ENCODE data around the gene INS.

The INS gene

GRCh38 chr11:2164081-2164480 is 3.1 kb upstream of the INS start:
- H3K27ac ChIP-seq (ENCODE audit: insufficient read depth, low read depth, low read length, poor library complexity, severe bottlenecking): no peak overlapping the region
- no peaks in the 10 kb centered on the region for H3K36me3 ChIP-seq (ENCODE audit: control insufficient read depth, insufficient read depth, low read length)
- H3K9me3 ChIP-seq (ENCODE audit: control insufficient read depth, low read length): no peaks in the 10 kb centered on the region
- peaks cover 8% of the 10 kb centered on the region for H3K4me1 ChIP-seq (ENCODE audit: control insufficient read depth, insufficient read depth, low read length)
- H3K27me3 ChIP-seq (ENCODE audit: control insufficient read depth, insufficient read depth, low read length, poor library complexity, severe bottlenecking): peaks cover 5% of the 10 kb centered on the region
- 92% methylated on average over 22 of the region's 22 CpGs for WGBS, 2 experiments
- no peak overlapping the region for H3K4me3 ChIP-seq (ENCODE audit: insufficient read depth, low read depth, low read length)

- no peak overlapping the region for H3K4me3 ChIP-seq (ENCODE audit: insufficient read depth, low read depth, low read length)
- 71 to 72% methylated on average over 12 of the region's 12 CpGs for WGBS, 2 experiments
- no peaks in the 10 kb centered on the region for H3K9me3 ChIP-seq (ENCODE audit: control insufficient read depth, low read length)
- peaks cover 5% of the 10 kb centered on the region for H3K27me3 ChIP-seq (ENCODE audit: control insufficient read depth, insufficient read depth, low read length, poor library complexity, severe bottlenecking)
- peaks cover 3% of the 10 kb centered on the region for H3K4me1 ChIP-seq (ENCODE audit: control insufficient read depth, insufficient read depth, low read length)
- H3K27ac ChIP-seq (ENCODE audit: insufficient read depth, low read depth, low read length, poor library complexity, severe bottlenecking): no peak overlapping the region
- H3K36me3 ChIP-seq (ENCODE audit: control insufficient read depth, insufficient read depth, low read length): no peaks in the 10 kb centered on the region
Observed at GRCh38 chr11:2163428-2163978, 2.5 kb upstream of the INS start.

- 92 to 94% methylated on average over 36 of the region's 36 CpGs for WGBS, 2 experiments
- no peak overlapping the region for H3K4me3 ChIP-seq (ENCODE audit: insufficient read depth, low read depth, low read length)
- no peaks in the 10 kb centered on the region for H3K27me3 ChIP-seq (ENCODE audit: control insufficient read depth, insufficient read depth, low read length, poor library complexity, severe bottlenecking)
- H3K9me3 ChIP-seq (ENCODE audit: control insufficient read depth, low read length): no peaks in the 10 kb centered on the region
- H3K36me3 ChIP-seq (ENCODE audit: control insufficient read depth, insufficient read depth, low read length): no peaks in the 10 kb centered on the region
- no peak overlapping the region for H3K27ac ChIP-seq (ENCODE audit: insufficient read depth, low read depth, low read length, poor library complexity, severe bottlenecking)
- no peaks in the 10 kb centered on the region for H3K4me1 ChIP-seq (ENCODE audit: control insufficient read depth, insufficient read depth, low read length)
Observed at GRCh38 chr11:2159536-2160413, 1.2 kb downstream of the INS start.

GRCh38 chr11:2158966-2159365 is 2.0 kb downstream of the INS start:
- H3K27ac ChIP-seq (ENCODE audit: insufficient read depth, low read depth, low read length, poor library complexity, severe bottlenecking): no peak overlapping the region
- H3K9me3 ChIP-seq (ENCODE audit: control insufficient read depth, low read length): no peaks in the 10 kb centered on the region
- no peak overlapping the region for H3K4me3 ChIP-seq (ENCODE audit: insufficient read depth, low read depth, low read length)
- 93 to 95% methylated on average over 9 of the region's 10 CpGs for WGBS, 2 experiments
- H3K36me3 ChIP-seq (ENCODE audit: control insufficient read depth, insufficient read depth, low read length): no peaks in the 10 kb centered on the region
- H3K27me3 ChIP-seq (ENCODE audit: control insufficient read depth, insufficient read depth, low read length, poor library complexity, severe bottlenecking): no peaks in the 10 kb centered on the region
- no peaks in the 10 kb centered on the region for H3K4me1 ChIP-seq (ENCODE audit: control insufficient read depth, insufficient read depth, low read length)

DNA sequence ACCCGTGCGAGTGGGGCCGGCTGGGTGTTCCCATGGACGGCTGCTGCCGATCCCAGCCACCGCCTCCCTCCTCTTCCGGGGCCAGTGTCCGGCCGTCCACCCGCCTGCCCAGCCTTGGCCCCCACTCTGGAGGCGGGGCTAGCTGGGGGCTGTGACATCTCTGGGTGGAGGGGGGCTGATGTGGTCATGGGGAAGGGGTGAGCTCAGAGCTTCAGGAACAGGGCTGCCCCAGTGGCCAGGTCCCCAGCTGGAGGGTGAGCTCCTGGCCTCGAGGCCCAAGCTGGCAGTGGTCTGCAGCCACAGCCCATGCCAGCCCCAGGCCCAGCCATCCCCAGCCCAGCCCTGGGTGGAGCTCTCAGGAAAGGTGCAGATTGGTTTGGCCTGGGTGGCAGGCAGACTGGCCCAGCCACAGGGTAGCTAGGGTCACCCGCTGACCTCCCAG is 2.7 kb downstream of the INS start:
- Histone ChIP-seq H3K4me1 (ENCODE audit: control insufficient read depth, insufficient read depth, low read length) (no peaks in the 10 kb centered on the region), H3K4me3 (ENCODE audit: insufficient read depth, low read depth, low read length) (no peak overlapping the region), H3K36me3 (ENCODE audit: control insufficient read depth, insufficient read depth, low read length) (no peaks in the 10 kb centered on the region), H3K9me3 (ENCODE audit: control insufficient read depth, low read length) (no peaks in the 10 kb centered on the region), H3K27ac (ENCODE audit: insufficient read depth, low read depth, low read length, poor library complexity, severe bottlenecking) (no peak overlapping the region), H3K27me3 (ENCODE audit: control insufficient read depth, insufficient read depth, low read length, poor library complexity, severe bottlenecking) (no peaks in the 10 kb centered on the region)
- 86 to 89% methylated on average over 13 of the region's 13 CpGs for WGBS, 2 experiments

GRCh38 chr11:2157294-2158040 is 3.5 kb downstream of the INS start:
- no peaks in the 10 kb centered on the region for H3K9me3 ChIP-seq (ENCODE audit: control insufficient read depth, low read length)
- no peaks in the 10 kb centered on the region for H3K27me3 ChIP-seq (ENCODE audit: control insufficient read depth, insufficient read depth, low read length, poor library complexity, severe bottlenecking)
- no peaks in the 10 kb centered on the region for H3K36me3 ChIP-seq (ENCODE audit: control insufficient read depth, insufficient read depth, low read length)
- 80 to 81% methylated on average over 18 of the region's 18 CpGs for WGBS, 2 experiments
- H3K27ac ChIP-seq (ENCODE audit: insufficient read depth, low read depth, low read length, poor library complexity, severe bottlenecking): no peak overlapping the region
- no peak overlapping the region for H3K4me3 ChIP-seq (ENCODE audit: insufficient read depth, low read depth, low read length)
- H3K4me1 ChIP-seq (ENCODE audit: control insufficient read depth, insufficient read depth, low read length): no peaks in the 10 kb centered on the region

- H3K36me3 ChIP-seq (ENCODE audit: control insufficient read depth, insufficient read depth, low read length): no peaks in the 10 kb centered on the region
- 50 to 51% methylated on average over 19 of the region's 19 CpGs for WGBS, 2 experiments
- H3K9me3 ChIP-seq (ENCODE audit: control insufficient read depth, low read length): no peaks in the 10 kb centered on the region
- H3K4me3 ChIP-seq (ENCODE audit: insufficient read depth, low read depth, low read length): no peak overlapping the region
- no peak overlapping the region for H3K27ac ChIP-seq (ENCODE audit: insufficient read depth, low read depth, low read length, poor library complexity, severe bottlenecking)
- no peaks in the 10 kb centered on the region for H3K27me3 ChIP-seq (ENCODE audit: control insufficient read depth, insufficient read depth, low read length, poor library complexity, severe bottlenecking)
- no peaks in the 10 kb centered on the region for H3K4me1 ChIP-seq (ENCODE audit: control insufficient read depth, insufficient read depth, low read length)
Observed at GRCh38 chr11:2156416-2157182, 4.4 kb downstream of the INS start.

GRCh38 chr11:2155511-2155910 is 5.5 kb downstream of the INS start:
- no peak overlapping the region for H3K27ac ChIP-seq (ENCODE audit: insufficient read depth, low read depth, low read length, poor library complexity, severe bottlenecking)
- peaks cover 9% of the 10 kb centered on the region for H3K4me1 ChIP-seq (ENCODE audit: control insufficient read depth, insufficient read depth, low read length)
- WGBS, 2 experiments: 86 to 91% methylated on average over 29 of the region's 29 CpGs
- H3K9me3 ChIP-seq (ENCODE audit: control insufficient read depth, low read length): no peaks in the 10 kb centered on the region
- H3K4me3 ChIP-seq (ENCODE audit: insufficient read depth, low read depth, low read length): no peak overlapping the region
- no peaks in the 10 kb centered on the region for H3K36me3 ChIP-seq (ENCODE audit: control insufficient read depth, insufficient read depth, low read length)
- no peaks in the 10 kb centered on the region for H3K27me3 ChIP-seq (ENCODE audit: control insufficient read depth, insufficient read depth, low read length, poor library complexity, severe bottlenecking)

DNA sequence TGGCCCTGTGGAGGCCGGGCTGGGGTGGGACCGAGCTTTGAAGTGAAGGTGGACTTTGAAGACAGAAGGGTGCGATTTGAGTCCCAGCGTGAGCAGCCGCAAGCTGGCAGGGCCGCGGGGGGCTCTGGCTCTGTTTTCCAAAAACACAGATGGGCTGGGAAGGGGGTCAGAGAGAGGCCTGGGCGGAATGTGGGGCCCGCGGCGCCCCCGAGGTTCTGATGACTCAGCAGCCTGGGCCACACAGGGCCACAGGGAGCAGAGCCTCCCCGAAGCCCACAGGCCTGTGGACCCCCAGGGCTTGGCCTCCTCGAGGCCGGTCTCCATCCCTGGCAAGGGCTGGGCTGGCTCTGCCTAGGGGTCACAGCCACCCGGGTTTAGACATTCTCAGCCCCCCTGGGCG is 6.1 kb downstream of the INS start:
- H3K27ac ChIP-seq (ENCODE audit: insufficient read depth, low read depth, low read length, poor library complexity, severe bottlenecking): no peak overlapping the region
- H3K9me3 ChIP-seq (ENCODE audit: control insufficient read depth, low read length): no peaks in the 10 kb centered on the region
- peaks cover under 1% of the 10 kb centered on the region for H3K27me3 ChIP-seq (ENCODE audit: control insufficient read depth, insufficient read depth, low read length, poor library complexity, severe bottlenecking)
- 94% methylated on average over 17 of the region's 17 CpGs for WGBS, 2 experiments
- H3K36me3 ChIP-seq (ENCODE audit: control insufficient read depth, insufficient read depth, low read length): no peaks in the 10 kb centered on the region
- no peak overlapping the region for H3K4me3 ChIP-seq (ENCODE audit: insufficient read depth, low read depth, low read length)
- peaks cover 15% of the 10 kb centered on the region for H3K4me1 ChIP-seq (ENCODE audit: control insufficient read depth, insufficient read depth, low read length)
